ENCODE data around the gene ESPN. TPM values are rescaled to one million over a fixed set of nuclear protein-coding genes. Genes with fewer than 3 reads are reported as not detected.
"Not testable (repeated sequence)": the region's sequence is repeated elsewhere in the genome, so short reads cannot be mapped to it uniquely, and the experiment has no call there.

Gene ESPN
- total RNA-seq, 3 donors from 2014 or later (not counting 1 experiment from before 2014, with no cell fraction given), result 1.1 to 2.0 (median 1.7) TPM

DNA sequence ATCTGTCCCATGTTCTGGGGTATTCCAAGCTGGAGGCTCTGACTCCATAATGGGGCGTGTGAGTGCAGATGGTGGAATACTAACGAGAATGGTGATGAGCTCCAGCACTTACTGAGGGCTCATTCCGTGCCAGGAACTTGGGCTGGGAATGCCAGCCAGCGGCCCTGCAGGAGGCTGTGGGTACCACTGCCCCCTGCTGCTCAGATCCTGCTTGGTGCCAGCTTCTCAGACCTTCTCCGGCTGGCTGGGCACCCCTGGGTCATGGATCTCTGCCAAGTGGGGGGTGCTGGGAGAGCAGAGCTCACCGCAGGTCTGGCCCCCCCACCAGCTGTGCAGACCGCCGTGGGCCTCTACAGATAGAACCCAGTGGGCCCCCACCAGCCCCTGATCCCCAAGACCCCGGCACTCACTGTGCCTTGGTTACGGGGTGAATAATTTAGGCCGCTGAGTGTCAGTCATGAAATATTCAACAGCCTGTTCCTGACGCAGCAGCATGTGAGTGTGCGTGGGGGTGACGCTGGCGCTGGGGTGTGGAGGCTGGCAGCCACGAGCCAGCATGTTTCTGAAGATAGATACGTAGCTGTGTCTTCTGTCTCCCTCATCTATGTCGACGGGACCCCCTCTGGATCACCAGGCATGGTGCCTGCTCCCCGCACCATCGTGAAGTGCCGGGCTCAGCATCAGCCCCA lies 12.6 kb downstream of the ESPN start:
- not testable (repeated sequence) for H3K9me3 ChIP-seq (ENCODE audit: control insufficient read depth, insufficient read depth, low read length)

DNA sequence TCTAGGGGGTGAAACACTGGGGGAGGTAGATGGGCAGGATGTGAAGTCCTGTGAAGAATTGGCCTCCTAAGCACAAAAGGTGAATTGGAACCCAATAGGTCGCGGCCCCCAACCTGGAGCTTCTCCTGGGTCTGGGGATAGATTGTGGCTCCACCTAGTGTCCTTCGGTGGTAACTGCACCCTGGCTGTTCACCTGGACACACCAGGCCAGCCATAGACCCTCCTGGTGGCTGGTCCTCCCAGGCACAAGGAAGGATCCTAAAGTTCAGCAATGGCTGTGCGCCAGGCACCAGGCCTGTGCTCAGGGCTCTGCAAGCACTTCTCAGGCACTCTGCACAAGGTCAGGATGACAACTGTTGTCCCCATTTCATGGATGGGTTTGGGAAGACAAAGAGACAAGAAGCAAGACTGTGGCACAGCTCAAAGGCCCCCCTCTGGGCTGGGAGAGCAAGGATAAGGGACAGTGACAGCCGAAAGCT lies 13.5 kb downstream of the ESPN start:
- DNase-seq (peak; percentile 64 to 86), ATAC-seq (peak; percentile 59 to 72 (median 64))
- H3K9me3 ChIP-seq (ENCODE audit: control insufficient read depth, insufficient read depth, low read length), result no peaks in the 10 kb centered on the region
- TF ChIP-seq, protein P1, sequence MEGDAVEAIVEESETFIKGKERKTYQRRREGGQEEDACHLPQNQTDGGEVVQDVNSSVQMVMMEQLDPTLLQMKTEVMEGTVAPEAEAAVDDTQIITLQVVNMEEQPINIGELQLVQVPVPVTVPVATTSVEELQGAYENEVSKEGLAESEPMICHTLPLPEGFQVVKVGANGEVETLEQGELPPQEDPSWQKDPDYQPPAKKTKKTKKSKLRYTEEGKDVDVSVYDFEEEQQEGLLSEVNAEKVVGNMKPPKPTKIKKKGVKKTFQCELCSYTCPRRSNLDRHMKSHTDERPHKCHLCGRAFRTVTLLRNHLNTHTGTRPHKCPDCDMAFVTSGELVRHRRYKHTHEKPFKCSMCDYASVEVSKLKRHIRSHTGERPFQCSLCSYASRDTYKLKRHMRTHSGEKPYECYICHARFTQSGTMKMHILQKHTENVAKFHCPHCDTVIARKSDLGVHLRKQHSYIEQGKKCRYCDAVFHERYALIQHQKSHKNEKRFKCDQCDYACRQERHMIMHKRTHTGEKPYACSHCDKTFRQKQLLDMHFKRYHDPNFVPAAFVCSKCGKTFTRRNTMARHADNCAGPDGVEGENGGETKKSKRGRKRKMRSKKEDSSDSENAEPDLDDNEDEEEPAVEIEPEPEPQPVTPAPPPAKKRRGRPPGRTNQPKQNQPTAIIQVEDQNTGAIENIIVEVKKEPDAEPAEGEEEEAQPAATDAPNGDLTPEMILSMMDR (IDR thresholded peaks at IDR 0.05), result peak; percentile 90
- no peak overlapping the region for H3K27ac ChIP-seq (ENCODE audit: low read length)
- no peaks in the 10 kb centered on the region for H3K36me3 ChIP-seq (ENCODE audit: control insufficient read depth, insufficient read depth, low read length)
- Mint-ChIP-seq H3K36me3 (no peaks in the 10 kb centered on the region), H3K9me3 (no peaks in the 10 kb centered on the region), H3K4me3 (peak overlapping the region; percentile 73), H3K27ac (no peak overlapping the region), H3K4me1 (peaks cover 5 to 19% of the 10 kb centered on the region in 2 donors), H3K27me3 (ENCODE audit: low read depth in 2 of 2) (peaks cover 20 to 32% of the 10 kb centered on the region in 2 donors)
- intact Hi-C loops (cut with micrococcal nuclease), result loop anchor here (1.0 kb wide), 1 partner anchor 90 kb away; no protein-coding TSS in a partner anchor
- H3K27me3 ChIP-seq (ENCODE audit: control insufficient read depth, insufficient read depth, low read length), result peaks cover 10% of the 10 kb centered on the region
- H3K4me3 ChIP-seq (ENCODE audit: low read length), result no peak overlapping the region
- 15% methylated on average over 5 of the region's 5 CpGs for WGBS (ENCODE audit: insufficient coverage)
- H3K4me1 ChIP-seq (ENCODE audit: control insufficient read depth, insufficient read depth, low read length), result peaks cover 8% of the 10 kb centered on the region

More for the DNA sequence above, 12.6 kb downstream of the ESPN start:
- H3K27ac ChIP-seq (ENCODE audit: low read length); H3K36me3 Mint-ChIP-seq; H3K4me3 ChIP-seq (ENCODE audit: low read length); H3K9me3 Mint-ChIP-seq; DNase-seq; H3K36me3 ChIP-seq (ENCODE audit: control insufficient read depth, insufficient read depth, low read length); H3K4me3 Mint-ChIP-seq; ATAC-seq; H3K27me3 ChIP-seq (ENCODE audit: control insufficient read depth, insufficient read depth, low read length); intact Hi-C loops (cut with micrococcal nuclease); H3K27ac Mint-ChIP-seq; H3K4me1 ChIP-seq (ENCODE audit: control insufficient read depth, insufficient read depth, low read length): not testable (repeated sequence)
- Mint-ChIP-seq H3K27me3 (ENCODE audit: low read depth in 2 of 2) (peaks cover 20 to 32% of the 10 kb centered on the region in 2 donors), H3K4me1 (peaks cover 5 to 19% of the 10 kb centered on the region in 2 donors)
- WGBS (ENCODE audit: insufficient coverage), result 69% methylated on average over 22 of the region's 22 CpGs

DNA sequence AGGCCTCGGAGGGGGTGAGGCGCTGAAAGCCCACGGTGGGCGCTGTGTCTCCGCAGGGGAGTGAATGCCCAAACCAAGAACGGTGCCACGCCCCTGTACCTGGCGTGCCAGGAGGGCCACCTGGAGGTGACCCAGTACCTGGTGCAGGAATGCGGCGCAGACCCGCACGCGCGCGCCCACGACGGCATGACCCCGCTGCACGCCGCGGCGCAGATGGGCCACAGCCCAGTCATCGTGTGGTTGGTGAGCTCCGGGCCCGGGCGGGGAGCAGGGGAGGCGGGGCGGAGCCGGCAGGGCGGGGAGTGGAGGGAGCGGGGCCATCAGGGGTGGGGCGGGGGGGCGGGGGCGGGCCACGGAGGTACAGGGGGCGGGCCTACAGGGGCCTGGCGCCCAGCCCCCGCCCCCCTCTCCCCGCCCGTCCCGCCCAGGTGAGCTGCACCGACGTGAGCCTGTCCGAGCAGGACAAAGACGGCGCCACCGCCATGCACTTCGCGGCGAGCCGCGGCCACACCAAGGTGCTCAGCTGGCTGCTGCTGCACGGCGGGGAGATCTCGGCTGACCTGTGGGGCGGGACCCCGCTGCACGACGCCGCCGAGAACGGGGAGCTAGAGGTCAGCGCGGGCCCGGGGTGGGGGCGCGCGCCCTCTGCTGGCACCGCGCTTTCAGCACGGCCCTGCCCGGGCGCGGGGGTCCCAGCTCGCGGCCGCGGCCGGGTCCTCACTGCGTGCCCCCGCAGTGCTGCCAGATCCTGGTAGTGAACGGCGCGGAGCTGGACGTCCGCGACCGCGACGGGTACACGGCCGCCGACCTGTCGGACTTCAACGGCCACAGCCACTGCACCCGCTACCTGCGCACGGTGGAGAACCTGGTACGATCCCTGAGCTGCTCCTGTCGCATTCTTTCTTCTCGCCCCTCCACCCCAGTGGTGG lies 15.9 kb downstream of the ESPN start:
- peak; percentile 54 to 81 for DNase-seq
- H3K4me3 Mint-ChIP-seq, result peak overlapping the region; percentile 68

More for the DNA sequence above, 15.9 kb downstream of the ESPN start:
- H3K36me3 Mint-ChIP-seq, result no peaks in the 10 kb centered on the region
- peak; percentile 77 to 92 (median 89) for ATAC-seq
- 7% methylated on average over 93 of the region's 101 CpGs for WGBS (ENCODE audit: insufficient coverage)
- TF ChIP-seq, protein P1 (IDR thresholded peaks at IDR 0.05), result peak; percentile 25
- H3K27ac Mint-ChIP-seq, result no peak overlapping the region
- Histone ChIP-seq H3K4me1 (ENCODE audit: control insufficient read depth, insufficient read depth, low read length) (peaks cover 8% of the 10 kb centered on the region), H3K27me3 (ENCODE audit: control insufficient read depth, insufficient read depth, low read length) (peaks cover 10% of the 10 kb centered on the region), H3K9me3 (ENCODE audit: control insufficient read depth, insufficient read depth, low read length) (no peaks in the 10 kb centered on the region), H3K4me3 (ENCODE audit: low read length) (no peak overlapping the region), H3K36me3 (ENCODE audit: control insufficient read depth, insufficient read depth, low read length) (no peaks in the 10 kb centered on the region), H3K27ac (ENCODE audit: low read length) (no peak overlapping the region)
- H3K9me3 Mint-ChIP-seq, result no peaks in the 10 kb centered on the region
- intact Hi-C loops (cut with micrococcal nuclease), result no loop called here
- H3K27me3 Mint-ChIP-seq (ENCODE audit: low read depth in 2 of 2), result peaks cover 27 to 32% of the 10 kb centered on the region in 2 donors
- peaks cover 5 to 19% of the 10 kb centered on the region in 2 donors for H3K4me1 Mint-ChIP-seq
